SK-N-MC (cell line): ENCODE data around the gene LUM.

Experiments used
- EZH2 ChIP-seq: fragments of 200-600 bp; sonication (generic); IDR thresholded peaks from one replicate; pipeline ENCODE4 v1.6.1; 2017; ENCODE audit warnings: antibody characterized with exemption
- POLR2AphosphoS5 ChIP-seq: IDR thresholded peaks from 2 replicates; pipeline ENCODE4 v1.6.1; 2012; ENCODE audit warnings: mild to moderate bottlenecking, low read depth, low read length, borderline replicate concordance

DNA sequence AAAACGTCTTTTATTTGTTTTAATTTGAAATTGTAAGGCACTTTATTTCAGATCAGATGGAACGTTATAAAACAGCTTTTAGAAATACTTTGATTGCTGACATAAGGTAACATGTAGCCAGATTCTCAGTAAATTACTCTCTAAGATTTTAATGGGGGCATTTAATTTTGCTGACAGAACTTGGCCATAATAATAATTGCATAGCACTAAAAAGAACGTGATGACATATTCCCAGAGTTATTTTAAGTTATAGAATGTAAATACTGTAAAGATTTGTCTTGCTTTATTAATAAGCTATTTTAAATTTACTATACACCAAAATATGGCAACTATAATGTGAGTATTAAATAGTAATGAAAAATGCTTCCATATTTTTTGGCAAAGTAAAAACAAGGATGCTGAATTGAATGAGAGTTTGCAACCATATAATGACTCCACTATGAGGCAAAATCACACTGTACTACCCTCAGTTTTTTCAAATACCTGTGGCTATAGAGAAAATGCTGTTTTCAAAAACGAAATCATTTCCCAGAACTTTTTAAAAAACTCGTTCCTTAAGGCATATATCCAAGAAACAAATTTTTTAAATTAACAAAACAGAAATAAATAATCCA is 876 bp downstream of the LUM start:
- TF ChIP-seq EZH2 (no peak), POLR2AphosphoS5 (no peak)
